SU-DHL-6 (cell line): ENCODE measurements around the gene PLIN5.

Experiments
- CTCF ChIP-seq: fragments of 200-600 bp; sonication (generic); IDR thresholded peaks from one replicate; pipeline ENCODE4 v1.5.1; 2017; ENCODE audit warnings: antibody characterized with exemption, mild to moderate bottlenecking, low read length, moderate library complexity; ENCODE audit not compliant: insufficient read depth, poor library complexity, severe bottlenecking
- EZH2phosphoT487 ChIP-seq: fragments of 200-600 bp; sonication (generic), shearing (Covaris generic); conservative IDR thresholded peaks from 2 replicates; pipeline ENCODE4 v1.6.1; 2018; ENCODE audit warnings: mild to moderate bottlenecking, antibody characterized with exemption, low read length, moderate library complexity, mixed read lengths

- no peak for TF ChIP-seq CTCF
- TF ChIP-seq EZH2phosphoT487 = no peak
Observed at GRCh38 chr19:4493104-4493928, 41.7 kb downstream of the PLIN5 start.
